ENCODE results near the gene ATG4A.

- no peak for TF ChIP-seq GATA2 (IDR thresholded peaks at IDR 0.05; ENCODE audit: low read depth, low read length)
- no peak for TF ChIP-seq GATA3 (IDR thresholded peaks at IDR 0.05; ENCODE audit: low read depth, low read length)
Observed at GRCh38 chrX:108186811-108187210, 95.2 kb downstream of the ATG4A start.
